H9 (cell line): Measurements from ENCODE around the gene TSPAN9. TPM values are rescaled to one million over a fixed set of nuclear protein-coding genes. Genes with fewer than 3 reads are reported as not detected.

ENCODE experiments used
- DNase-seq: peaks from one replicate; pipeline ENCODE4 v3.0.0-alpha.2; 2017
- H2AFZ ChIP-seq: one replicate; pipeline ENCODE4 v1.6.1; 2013; ENCODE audit warnings: mild to moderate bottlenecking, low read length, control low read depth, moderate library complexity
- H2AK5ac ChIP-seq: 2 replicates; pipeline ENCODE4 v1.6.1; 2013; ENCODE audit warnings: low read length, control low read depth, mixed read lengths; ENCODE audit not compliant: insufficient read length
- H2BK120ac ChIP-seq: one replicate; pipeline ENCODE4 v1.6.1; 2013; ENCODE audit warnings: low read depth, mild to moderate bottlenecking, low read length, control low read depth, inconsistent platforms; ENCODE audit not compliant: poor library complexity, severe bottlenecking
- H2BK12ac ChIP-seq: 2 replicates; pipeline ENCODE4 v1.6.1; 2013; ENCODE audit warnings: low read length, control low read depth, mixed read lengths, low read depth; ENCODE audit not compliant: insufficient read length
- H2BK15ac ChIP-seq: 2 replicates; pipeline ENCODE4 v1.6.1; 2013; ENCODE audit warnings: low read depth, low read length, control low read depth
- H2BK20ac ChIP-seq: one replicate; pipeline ENCODE4 v1.6.1; 2013; ENCODE audit warnings: low read depth, mild to moderate bottlenecking, low read length, control low read depth, inconsistent platforms; ENCODE audit not compliant: poor library complexity, severe bottlenecking
- H2BK5ac ChIP-seq: 2 replicates; pipeline ENCODE4 v1.6.1; 2013; ENCODE audit warnings: low read length, control low read depth, mixed read lengths; ENCODE audit not compliant: insufficient read length
- H3K14ac ChIP-seq: 2 replicates; pipeline ENCODE4 v1.6.1; 2013; ENCODE audit warnings: low read length, control low read depth; ENCODE audit not compliant: insufficient read depth
- H3K18ac ChIP-seq: 2 replicates; pipeline ENCODE4 v1.6.1; 2013; ENCODE audit warnings: low read depth, mild to moderate bottlenecking, mixed read lengths, low read length, control low read depth; ENCODE audit not compliant: insufficient read length
- H3K23ac ChIP-seq: 2 replicates; pipeline ENCODE4 v1.6.1; 2013; ENCODE audit warnings: low read length, control low read depth, mixed read lengths, low read depth; ENCODE audit not compliant: insufficient read length
- H3K23me2 ChIP-seq: 2 replicates; pipeline ENCODE4 v1.6.1; 2013; ENCODE audit warnings: low read depth, mild to moderate bottlenecking, mixed read lengths, low read length, control low read depth; ENCODE audit not compliant: insufficient read length, poor library complexity, severe bottlenecking
- H3K27ac ChIP-seq: 2 replicates; pipeline ENCODE4 v1.5.1; 2013; ENCODE audit warnings: low read length, control low read depth, mixed read lengths, low read depth; ENCODE audit not compliant: insufficient read length
- H3K27me3 ChIP-seq: 2 replicates; pipeline ENCODE4 v1.6.1; 2013; ENCODE audit warnings: low read length, control low read depth, inconsistent platforms; ENCODE audit not compliant: insufficient read depth
- H3K4ac ChIP-seq: 2 replicates; pipeline ENCODE4 v1.6.1; 2013; ENCODE audit warnings: low read depth, mild to moderate bottlenecking, control low read depth, inconsistent platforms, low read length, moderate library complexity
- H3K4me1 ChIP-seq: 2 replicates; pipeline ENCODE4 v1.6.1; 2013; ENCODE audit warnings: low read length, control low read depth, inconsistent platforms; ENCODE audit not compliant: insufficient read depth
- H3K4me2 ChIP-seq: 2 replicates; pipeline ENCODE4 v1.6.1; 2013; ENCODE audit warnings: low read length, control low read depth, mixed read lengths; ENCODE audit not compliant: insufficient read length, insufficient read depth
- H3K56ac ChIP-seq: 2 replicates; pipeline ENCODE4 v1.6.1; 2013; ENCODE audit warnings: low read depth, mild to moderate bottlenecking, mixed read lengths, low read length, control low read depth; ENCODE audit not compliant: insufficient read length
- H3K79me1 ChIP-seq: 2 replicates; pipeline ENCODE4 v1.6.1; 2013; ENCODE audit warnings: low read depth, mild to moderate bottlenecking, moderate library complexity, low read length, control low read depth, inconsistent platforms; ENCODE audit not compliant: insufficient read depth, poor library complexity, severe bottlenecking
- H3K79me2 ChIP-seq: 2 replicates; pipeline ENCODE4 v1.6.1; 2013; ENCODE audit warnings: low read length, control low read depth, inconsistent platforms; ENCODE audit not compliant: insufficient read depth
- H3K9ac ChIP-seq: 2 replicates; pipeline ENCODE4 v1.6.1; 2013; ENCODE audit warnings: low read length, control low read depth, mixed read lengths; ENCODE audit not compliant: insufficient read length; ENCODE audit errors: extremely low read depth
- H3K9me3 ChIP-seq: one replicate; pipeline ENCODE4 v1.6.1; 2013; ENCODE audit warnings: low read depth, low read length, inconsistent platforms; ENCODE audit not compliant: control insufficient read depth
- H3T11ph ChIP-seq: one replicate; pipeline ENCODE4 v1.6.1; 2013; ENCODE audit warnings: mild to moderate bottlenecking, low read length, control low read depth, inconsistent platforms
- H4K20me1 ChIP-seq: one replicate; pipeline ENCODE4 v1.6.1; 2013; ENCODE audit not compliant: control insufficient read depth, insufficient read length, insufficient read depth
- H4K5ac ChIP-seq: 2 replicates; pipeline ENCODE4 v1.6.1; 2013; ENCODE audit warnings: low read depth, mild to moderate bottlenecking, mixed read lengths, low read length, control low read depth; ENCODE audit not compliant: insufficient read length
- H4K8ac ChIP-seq: replicated peaks from 2 replicates; pipeline ENCODE4 v1.6.1; 2013; ENCODE audit warnings: low read length, control low read depth, mixed read lengths, low read depth; ENCODE audit not compliant: insufficient read length
- H4K91ac ChIP-seq: 2 replicates; pipeline ENCODE4 v1.6.1; 2013; ENCODE audit warnings: low read depth, mild to moderate bottlenecking, moderate library complexity, mixed read lengths, low read length, control low read depth; ENCODE audit not compliant: insufficient read length
- H3K27ac Mint-ChIP-seq, 3 experiments: 2 replicates in 2 of 3; 3 replicates in 1 of 3; pipeline ENCODE4 v1.8.0; 2020 to 2021; ENCODE audit warnings: mixed read lengths in 3 of 3, mild to moderate bottlenecking in 1 of 3, moderate library complexity in 1 of 3
- H3K27me3 Mint-ChIP-seq: 2 replicates; pipeline ENCODE4 v1.8.0; 2021; ENCODE audit warnings: low read depth, mild to moderate bottlenecking, moderate library complexity, mixed read lengths
- H3K36me3 Mint-ChIP-seq, 3 experiments: 2 replicates in 2 of 3; 3 replicates in 1 of 3; pipeline ENCODE4 v1.8.0; 2020 to 2021; ENCODE audit warnings: low read depth in 3 of 3, mixed read lengths in 3 of 3; ENCODE audit not compliant: insufficient read depth in 1 of 3
- H3K4me1 Mint-ChIP-seq, 2 experiments: 2 replicates each; pipeline ENCODE4 v1.8.0; 2020; ENCODE audit warnings: mixed read lengths in 2 of 2
- H3K4me3 Mint-ChIP-seq, 2 experiments: 2 replicates in 1 of 2; 3 replicates in 1 of 2; pipeline ENCODE4 v1.8.0; 2020 to 2021; ENCODE audit warnings: mild to moderate bottlenecking in 2 of 2, mixed read lengths in 2 of 2, moderate library complexity in 1 of 2
- H3K9me3 Mint-ChIP-seq, 2 experiments: 2 replicates in 1 of 2; 3 replicates in 1 of 2; pipeline ENCODE4 v1.8.0; 2020; ENCODE audit warnings: mild to moderate bottlenecking in 2 of 2, mixed read lengths in 2 of 2, moderate library complexity in 1 of 2
- WGBS: extraction: QIAGEN DNeasy Blood & Tissue Kit; methylation state at CpG from one replicate; pipeline ENCODE4 v1.1.7; 2013; ENCODE audit warnings: missing lambda C conversion rate, low lambda C conversion rate, mixed read lengths; ENCODE audit not compliant: insufficient read length; ENCODE audit errors: extremely low coverage; 5-methylcytosine and 5-hydroxymethylcytosine counted together
- total RNA-seq: library from RNA; stranded (reverse); gene quantifications from 2 replicates; pipeline ENCODE4 v1.2.1, GENCODE V29; 2021
- TF ChIP-seq, protein P1 (sequence below): fragments of 200-600 bp; sonication (generic); conservative IDR thresholded peaks from 3 replicates; pipeline ENCODE4 v1.8.0; 2021; ENCODE audit warnings: antibody characterized with exemption, mild to moderate bottlenecking

Gene TSPAN9
- total RNA-seq, 1 experiment from 2014 or later, result 19.0 TPM

DNA sequence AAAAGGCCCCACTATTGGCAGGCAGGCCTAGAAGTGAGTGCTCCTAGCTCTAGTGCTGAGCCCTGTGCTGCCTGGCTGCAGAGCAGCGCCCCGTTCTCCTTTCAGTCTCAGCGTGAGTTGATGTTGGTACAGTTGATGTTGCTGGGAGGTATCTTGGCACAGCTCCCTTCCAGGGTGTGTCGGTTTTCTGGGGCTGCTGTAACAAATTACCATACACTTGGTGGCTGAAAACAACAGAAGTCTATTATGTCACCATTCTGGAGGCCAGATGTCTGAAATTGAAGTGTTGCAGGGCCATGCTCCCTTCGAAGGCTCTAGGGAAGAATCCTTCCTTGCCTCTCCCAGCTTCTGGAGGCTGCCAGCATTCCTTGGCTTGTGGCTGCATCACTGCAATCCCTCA, 151.4 kb downstream of the TSPAN9 start:
- Mint-ChIP-seq H3K4me1 (peaks cover 37 to 49% of the 10 kb centered on the region in 2 experiments), H3K36me3 (peaks cover 0 to 12% (median 8%) of the 10 kb centered on the region in 3 experiments; a peak in 6 of 7 replicates), H3K27ac (no peak overlapping the region), H3K4me3 (no peak overlapping the region), H3K27me3 (no peaks in the 10 kb centered on the region; the same call in 1 of the 2 replicates), H3K9me3 (peaks cover 0 to 6% of the 10 kb centered on the region in 2 experiments; a peak in 3 of 5 replicates)
- Histone ChIP-seq H3K27me3 (no peaks in the 10 kb centered on the region), H3K27ac (no peak overlapping the region), H4K5ac (no peak overlapping the region), H4K91ac (no peak overlapping the region), H3K23ac (no peak overlapping the region), H3T11ph (no peak overlapping the region), H2BK120ac (no peak overlapping the region), H3K9me3 (no peaks in the 10 kb centered on the region), H3K4ac (no peak overlapping the region), H3K9ac (no peak overlapping the region), H3K14ac (no peak overlapping the region), H2BK5ac (no peak overlapping the region), H2BK12ac (no peak overlapping the region), H3K79me2 (no peaks in the 10 kb centered on the region), H2AFZ (no peak overlapping the region), H3K18ac (no peak overlapping the region), H4K20me1 (no peaks in the 10 kb centered on the region), H2AK5ac (peak overlapping the region; percentile 36), H2BK20ac (no peak overlapping the region), H3K79me1 (no peaks in the 10 kb centered on the region), H3K56ac (no peak overlapping the region), H3K23me2 (no peaks in the 10 kb centered on the region), H3K4me1 (peaks cover 3% of the 10 kb centered on the region; the same call in 1 of the 2 replicates), H4K8ac (no peak overlapping the region), H3K4me2 (no peak overlapping the region), H2BK15ac (no peak overlapping the region)
- TF ChIP-seq, protein P1, sequence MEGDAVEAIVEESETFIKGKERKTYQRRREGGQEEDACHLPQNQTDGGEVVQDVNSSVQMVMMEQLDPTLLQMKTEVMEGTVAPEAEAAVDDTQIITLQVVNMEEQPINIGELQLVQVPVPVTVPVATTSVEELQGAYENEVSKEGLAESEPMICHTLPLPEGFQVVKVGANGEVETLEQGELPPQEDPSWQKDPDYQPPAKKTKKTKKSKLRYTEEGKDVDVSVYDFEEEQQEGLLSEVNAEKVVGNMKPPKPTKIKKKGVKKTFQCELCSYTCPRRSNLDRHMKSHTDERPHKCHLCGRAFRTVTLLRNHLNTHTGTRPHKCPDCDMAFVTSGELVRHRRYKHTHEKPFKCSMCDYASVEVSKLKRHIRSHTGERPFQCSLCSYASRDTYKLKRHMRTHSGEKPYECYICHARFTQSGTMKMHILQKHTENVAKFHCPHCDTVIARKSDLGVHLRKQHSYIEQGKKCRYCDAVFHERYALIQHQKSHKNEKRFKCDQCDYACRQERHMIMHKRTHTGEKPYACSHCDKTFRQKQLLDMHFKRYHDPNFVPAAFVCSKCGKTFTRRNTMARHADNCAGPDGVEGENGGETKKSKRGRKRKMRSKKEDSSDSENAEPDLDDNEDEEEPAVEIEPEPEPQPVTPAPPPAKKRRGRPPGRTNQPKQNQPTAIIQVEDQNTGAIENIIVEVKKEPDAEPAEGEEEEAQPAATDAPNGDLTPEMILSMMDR, result no peak
- no CpG with 5 or more reads among the region's 5 CpGs for WGBS
- no peak for DNase-seq
